NCI-H82 treated with DMSO at 0.1 percent for 48 hours (cell line): ENCODE data around the gene EDAR.

Source experiments
- DNase-seq: peaks from one replicate; lab custom pipeline; 2025; ENCODE audit not compliant: unreplicated experiment; lab: John Stamatoyannopoulos, UW

The EDAR gene

GRCh38 chr2:109005686-109006204 is 16.7 kb upstream of the EDAR start:
- no peak for DNase-seq

GRCh38 chr2:109001201-109001600 is 12.2 kb upstream of the EDAR start:
- DNase-seq = no peak

- no peak for DNase-seq
These were observed 11.7 kb upstream of the EDAR start for GRCh38 chr2:109000738-109001137.

- DNase-seq = no peak
These were observed 9.9 kb upstream of the EDAR start for GRCh38 chr2:108998911-108999310.

GRCh38 chr2:108994178-108994577 is 5.2 kb upstream of the EDAR start:
- DNase-seq = no peak

GRCh38 chr2:108993095-108993937 is 4.3 kb upstream of the EDAR start:
- no peak for DNase-seq

- DNase-seq = no peak
These were observed 784 bp downstream of the EDAR start for GRCh38 chr2:108988076-108988795.

- peak; percentile 65 for DNase-seq
These were observed 2.0 kb downstream of the EDAR start for GRCh38 chr2:108986916-108987510.

- DNase-seq = no peak
These were observed 5.4 kb downstream of the EDAR start for GRCh38 chr2:108983610-108984009.

GRCh38 chr2:108983061-108983460 is 6.0 kb downstream of the EDAR start:
- DNase-seq = no peak

GRCh38 chr2:108982259-108982679 is 6.8 kb downstream of the EDAR start:
- no peak for DNase-seq

- DNase-seq = no peak
These were observed 7.2 kb downstream of the EDAR start for GRCh38 chr2:108981846-108982245.

GRCh38 chr2:108980076-108980475 is 8.9 kb downstream of the EDAR start:
- no peak for DNase-seq

- no peak for DNase-seq
These were observed 9.6 kb downstream of the EDAR start for GRCh38 chr2:108979461-108979860.

- DNase-seq = peak; percentile 48
These were observed 10.3 kb downstream of the EDAR start for GRCh38 chr2:108978709-108979111.

GRCh38 chr2:108975613-108976435 is 13.2 kb downstream of the EDAR start:
- DNase-seq = no peak

- no peak for DNase-seq
These were observed 14.3 kb downstream of the EDAR start for GRCh38 chr2:108974674-108975073.

- DNase-seq = no peak
These were observed 16.4 kb downstream of the EDAR start for GRCh38 chr2:108972663-108973062.

- no peak for DNase-seq
These were observed 17.1 kb downstream of the EDAR start for GRCh38 chr2:108971661-108972566.

- no peak for DNase-seq
These were observed 18.7 kb downstream of the EDAR start for GRCh38 chr2:108970369-108970768.
